ENCODE measurements around the gene DHRS1. TPM values are rescaled to one million over a fixed set of nuclear protein-coding genes. Genes with fewer than 3 reads are reported as not detected.
A peak's percentile ranks its signal among the peaks of the same experiment; 100 is the strongest.

Gene DHRS1
- total RNA-seq, 2 experiments from 2014 or later, result 31.6 to 33.4 TPM

DNA sequence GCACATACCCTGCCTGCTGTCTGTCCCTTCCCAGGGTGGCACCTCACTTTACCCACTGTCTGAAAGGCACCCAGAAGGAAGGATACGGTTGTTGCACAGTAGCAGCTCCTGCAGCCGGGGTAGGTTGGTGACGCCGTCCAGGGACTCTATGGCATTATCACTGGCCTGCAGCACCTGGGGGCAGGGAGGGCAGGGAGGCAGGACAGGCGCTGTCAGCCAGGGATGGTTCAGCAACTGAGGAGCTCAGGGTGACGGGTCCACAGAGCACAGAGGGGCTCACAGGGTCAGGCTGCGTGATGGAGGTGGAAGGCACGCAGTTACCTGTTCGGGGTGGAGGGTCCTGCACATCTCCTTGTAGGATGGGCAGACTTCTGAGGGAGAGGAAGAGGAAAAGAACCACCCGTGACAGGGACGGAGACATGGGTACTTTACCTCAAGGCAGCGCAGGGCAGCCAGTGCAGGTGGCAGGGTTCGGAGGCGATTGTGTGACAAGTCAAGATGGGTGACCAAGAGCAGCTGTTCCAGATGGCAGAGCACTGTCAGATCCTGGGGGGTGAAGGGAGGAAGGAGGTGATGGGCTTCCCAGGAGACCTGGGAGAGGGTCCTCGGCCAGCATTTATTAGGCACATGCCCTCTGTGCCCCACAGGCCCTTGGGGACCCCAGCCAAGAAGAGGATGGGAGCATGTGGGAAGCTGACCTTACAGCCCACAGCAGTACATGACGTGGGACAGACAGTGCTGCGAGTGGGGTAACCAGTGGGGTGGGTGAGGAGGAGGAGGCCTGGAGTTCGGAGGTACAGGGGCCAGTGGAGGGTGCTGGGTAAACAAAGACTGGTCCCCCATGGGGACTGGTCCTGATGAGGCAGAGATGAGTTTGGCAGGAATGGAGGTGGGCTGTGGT lies 33.0 kb downstream of the DHRS1 start:
- Mint-ChIP-seq H3K9me3 (no peaks in the 10 kb centered on the region), H3K4me3 (no peak overlapping the region), H3K27ac (no peak overlapping the region), H3K36me3 (ENCODE audit: low read depth) (peaks cover 18% of the 10 kb centered on the region), H3K27me3 (no peaks in the 10 kb centered on the region), H3K4me1 (peaks cover 14% of the 10 kb centered on the region)
- DNase-seq, result no peak
- CTCF ChIA-PET, result no interaction called here
- POLR2A ChIA-PET, result interaction anchor here (1.1 to 1.7 kb wide), 2 partner anchors 20 to 152 kb away, joined by 3 to 4 read pairs; partner anchors contain the start of genes DCAF11 and NRL

DNA sequence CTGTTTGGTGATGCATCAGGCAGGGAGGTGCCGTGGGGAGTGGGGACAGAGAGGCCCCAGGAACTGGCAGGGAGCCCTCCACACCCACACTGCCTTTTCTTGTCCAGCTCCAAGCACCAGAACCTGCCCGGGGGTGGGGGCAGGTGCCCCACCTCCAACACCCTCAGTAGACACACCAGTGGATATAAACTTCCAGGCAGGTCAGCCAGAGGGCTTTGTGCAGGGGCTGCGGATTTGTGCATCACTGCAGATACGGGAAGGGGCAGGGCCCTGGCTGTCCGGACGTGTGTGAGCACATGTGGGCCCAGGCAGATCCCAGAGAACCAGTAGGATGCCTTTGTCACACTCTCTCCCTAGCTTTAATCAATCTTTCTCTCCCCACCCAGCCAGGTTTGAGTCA lies 35.3 kb downstream of the DHRS1 start:
- no peaks in the 10 kb centered on the region for H3K9me3 Mint-ChIP-seq
- H3K4me3 Mint-ChIP-seq, result no peak overlapping the region
- no peaks in the 10 kb centered on the region for H3K27me3 Mint-ChIP-seq
- peak overlapping the region; percentile 31 for H3K27ac Mint-ChIP-seq
- H3K36me3 Mint-ChIP-seq (ENCODE audit: low read depth), result peaks cover 16% of the 10 kb centered on the region
- POLR2A ChIA-PET, result interaction anchor here (0.6 to 1.5 kb wide), 3 partner anchors 16 to 166 kb away, joined by 3 to 5 read pairs (median 3); partner anchors contain the start of genes CBLN3 and KHNYN
- H3K4me1 Mint-ChIP-seq, result no peaks in the 10 kb centered on the region
- no peak for DNase-seq
- CTCF ChIA-PET, result no interaction called here

- no peak for DNase-seq
- POLR2A ChIA-PET, result interaction anchor here (0.6 kb wide), 1 partner anchor 102 kb away, joined by 3 read pairs; no protein-coding TSS in a partner anchor
- Mint-ChIP-seq H3K27ac (no peak overlapping the region), H3K4me1 (no peaks in the 10 kb centered on the region), H3K4me3 (no peak overlapping the region), H3K27me3 (no peaks in the 10 kb centered on the region), H3K36me3 (ENCODE audit: low read depth) (peaks cover 14% of the 10 kb centered on the region), H3K9me3 (no peaks in the 10 kb centered on the region)
- CTCF ChIA-PET, result no interaction called here
Observed at GRCh38 chr14:24263848-24264247, 35.7 kb downstream of the DHRS1 start.

DNA sequence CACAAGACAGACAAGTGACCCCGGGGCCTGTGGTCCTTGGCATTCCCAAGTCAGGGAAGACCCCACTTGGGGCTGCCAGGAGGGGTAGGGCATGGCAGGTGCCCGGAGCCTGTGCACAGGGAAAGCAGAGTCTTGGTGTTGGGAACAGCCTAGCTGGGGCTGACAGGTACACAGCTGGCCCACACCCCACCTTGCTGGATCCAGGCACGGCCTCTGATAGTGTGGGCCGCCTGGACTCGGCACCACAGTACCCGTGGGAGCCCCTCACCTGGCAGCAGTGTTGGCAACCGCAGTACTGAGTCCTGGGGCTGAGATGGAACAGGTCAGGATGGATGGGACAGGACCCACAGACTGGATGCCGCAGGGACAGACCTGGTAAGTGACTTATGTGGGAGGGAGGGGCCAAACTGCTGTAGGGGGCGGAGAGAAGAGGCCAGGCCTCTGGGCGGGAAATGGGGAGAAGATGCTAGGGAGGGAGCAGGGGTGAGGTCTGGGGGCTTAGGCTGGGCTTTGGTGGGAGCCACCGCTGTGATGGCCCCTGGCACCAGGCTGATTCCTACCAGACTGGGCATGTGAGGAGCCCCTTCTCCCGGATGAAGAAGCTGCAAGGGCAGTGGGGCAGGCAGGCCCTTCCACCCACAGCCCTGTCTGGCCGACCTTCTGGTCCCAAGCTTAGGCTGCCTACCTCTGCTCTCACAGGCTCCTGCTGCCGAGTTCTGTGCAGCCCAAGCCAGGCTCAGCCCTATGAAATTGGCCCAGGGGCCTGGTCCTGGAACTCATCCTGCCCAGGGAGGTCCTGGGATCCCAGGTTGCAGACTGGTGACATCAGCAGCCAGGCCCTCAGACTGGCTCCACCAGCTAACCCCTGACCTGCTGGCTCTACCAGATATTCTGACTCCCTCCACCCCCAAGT lies 36.5 kb downstream of the DHRS1 start, which contains the start of gene TGM1:
Gene TGM1, minus strand, starts transcription at position 357 of the 913 bp plus-strand sequence. CDS start 825 bp downstream, outside the sequence.
- no peaks in the 10 kb centered on the region for H3K27me3 Mint-ChIP-seq
- no peak within 1 kb of the TSS for H3K4me3 Mint-ChIP-seq
- DNase-seq, result no peak
- H3K4me1 Mint-ChIP-seq, result no peaks in the 10 kb centered on the region
- no peaks in the 10 kb centered on the region for H3K9me3 Mint-ChIP-seq
- CTCF ChIA-PET, result interaction anchor here (1.9 kb wide), 1 partner anchor 8 kb away, joined by 6 read pairs; the partner anchor contains the start of gene RABGGTA
- peaks cover 14% of the 10 kb centered on the region for H3K36me3 Mint-ChIP-seq (ENCODE audit: low read depth)
- POLR2A ChIA-PET, result interaction anchor here (0.7 to 2.1 kb wide), 4 partner anchors 9 to 21 kb away, joined by 3 to 6 read pairs (median 4); partner anchors contain the start of genes RABGGTA and TINF2
- no peak within 1 kb of the TSS for H3K27ac Mint-ChIP-seq

DNA sequence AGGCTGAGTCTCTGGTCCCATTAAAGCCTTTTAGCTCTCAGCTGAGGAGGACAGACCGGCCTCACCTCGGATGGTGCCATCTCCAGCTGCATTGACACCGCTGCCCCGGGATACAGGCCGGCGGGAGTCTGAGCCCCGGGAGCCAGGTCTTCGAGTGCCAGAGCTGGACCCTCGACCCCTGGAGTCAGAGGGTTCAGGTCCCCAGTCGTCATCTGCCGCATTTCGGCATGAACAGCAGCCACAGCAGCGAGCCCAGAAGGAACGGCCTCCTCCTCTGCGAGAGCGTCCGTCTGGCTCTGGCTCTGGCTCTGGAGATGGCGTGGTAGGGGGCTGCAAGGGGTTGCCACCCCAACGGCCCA lies 37.6 kb downstream of the DHRS1 start:
- H3K4me1 Mint-ChIP-seq, result no peaks in the 10 kb centered on the region
- ChIA-PET POLR2A (interaction anchor here (1.1 to 2.1 kb wide), 3 partner anchors 10 to 20 kb away, joined by 3 to 6 read pairs (median 6); partner anchors contain the start of gene TINF2), CTCF (interaction anchor here (0.7 to 1.9 kb wide), 2 partner anchors 9 to 779 kb away, joined by 3 to 6 read pairs; partner anchors contain the start of gene RABGGTA)

GRCh38 chr14:24261256-24261968 lies 38.2 kb downstream of the DHRS1 start:
- ChIA-PET CTCF (interaction anchor here (0.7 to 1.9 kb wide), 2 partner anchors 10 to 778 kb away, joined by 3 to 6 read pairs; partner anchors contain the start of gene RABGGTA), POLR2A (interaction anchor here (0.7 to 2.1 kb wide), 4 partner anchors 9 to 19 kb away, joined by 3 to 6 read pairs (median 4); partner anchors contain the start of gene TINF2)
- Mint-ChIP-seq H3K27me3 (no peaks in the 10 kb centered on the region), H3K27ac (no peak overlapping the region), H3K9me3 (no peaks in the 10 kb centered on the region), H3K4me3 (no peak overlapping the region), H3K36me3 (ENCODE audit: low read depth) (peaks cover 8% of the 10 kb centered on the region), H3K4me1 (no peaks in the 10 kb centered on the region)
- no peak for DNase-seq

More for the DNA sequence above, 37.6 kb downstream of the DHRS1 start:
- H3K36me3 Mint-ChIP-seq (ENCODE audit: low read depth), result peaks cover 11% of the 10 kb centered on the region
- DNase-seq, result no peak
- no peak overlapping the region for H3K4me3 Mint-ChIP-seq
- no peak overlapping the region for H3K27ac Mint-ChIP-seq
- H3K27me3 Mint-ChIP-seq, result no peaks in the 10 kb centered on the region
- no peaks in the 10 kb centered on the region for H3K9me3 Mint-ChIP-seq

DNA sequence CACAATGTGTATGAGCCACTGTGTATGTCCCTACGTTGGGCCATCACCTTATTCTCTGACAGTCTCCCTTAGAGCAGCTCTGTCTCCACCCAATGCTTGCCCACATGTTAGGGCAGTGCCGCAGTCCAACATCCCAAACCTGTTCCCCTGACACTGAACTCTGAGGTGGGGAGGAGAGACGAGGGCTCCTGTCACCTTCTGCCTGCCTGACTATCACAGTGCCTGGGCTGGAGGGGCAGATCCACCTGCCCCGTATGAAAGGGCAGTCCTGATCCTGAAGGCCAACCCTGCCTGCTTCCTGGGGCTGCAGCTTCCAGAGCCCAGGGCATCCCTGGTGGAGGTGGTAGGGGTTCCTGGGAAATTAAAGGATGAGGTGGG lies 38.8 kb downstream of the DHRS1 start:
- CTCF ChIA-PET, result no interaction called here
- H3K27ac Mint-ChIP-seq, result no peak overlapping the region

GRCh38 chr14:24260026-24260779 lies 39.4 kb downstream of the DHRS1 start:
- Mint-ChIP-seq H3K27ac (no peak overlapping the region), H3K4me3 (no peak overlapping the region), H3K36me3 (ENCODE audit: low read depth) (peaks cover 8% of the 10 kb centered on the region), H3K9me3 (no peaks in the 10 kb centered on the region), H3K27me3 (no peaks in the 10 kb centered on the region), H3K4me1 (no peaks in the 10 kb centered on the region)
- CTCF ChIA-PET, result no interaction called here
- DNase-seq, result no peak
- POLR2A ChIA-PET, result interaction anchor here (0.7 kb wide), 1 partner anchor 13 kb away, joined by 3 read pairs; no protein-coding TSS in a partner anchor

More for the DNA sequence above, 38.8 kb downstream of the DHRS1 start:
- Mint-ChIP-seq H3K36me3 (ENCODE audit: low read depth) (peaks cover 5% of the 10 kb centered on the region), H3K4me3 (no peak overlapping the region), H3K4me1 (no peaks in the 10 kb centered on the region), H3K27me3 (no peaks in the 10 kb centered on the region), H3K9me3 (no peaks in the 10 kb centered on the region)
- DNase-seq, result no peak
- POLR2A ChIA-PET, result interaction anchor here (0.7 kb wide), 1 partner anchor 13 kb away, joined by 3 read pairs; no protein-coding TSS in a partner anchor

- H3K4me3 Mint-ChIP-seq, result no peak overlapping the region
- no peaks in the 10 kb centered on the region for H3K27me3 Mint-ChIP-seq
- CTCF ChIA-PET, result no interaction called here
- no peaks in the 10 kb centered on the region for H3K9me3 Mint-ChIP-seq
- POLR2A ChIA-PET, result interaction anchor here (1.5 kb wide), 1 partner anchor 45 kb away, joined by 3 read pairs; no protein-coding TSS in a partner anchor
- peaks cover 9% of the 10 kb centered on the region for H3K36me3 Mint-ChIP-seq (ENCODE audit: low read depth)
- DNase-seq, result no peak
- H3K27ac Mint-ChIP-seq, result no peak overlapping the region
- H3K4me1 Mint-ChIP-seq, result no peaks in the 10 kb centered on the region
Observed at GRCh38 chr14:24259282-24260025, 40.1 kb downstream of the DHRS1 start.

DNA sequence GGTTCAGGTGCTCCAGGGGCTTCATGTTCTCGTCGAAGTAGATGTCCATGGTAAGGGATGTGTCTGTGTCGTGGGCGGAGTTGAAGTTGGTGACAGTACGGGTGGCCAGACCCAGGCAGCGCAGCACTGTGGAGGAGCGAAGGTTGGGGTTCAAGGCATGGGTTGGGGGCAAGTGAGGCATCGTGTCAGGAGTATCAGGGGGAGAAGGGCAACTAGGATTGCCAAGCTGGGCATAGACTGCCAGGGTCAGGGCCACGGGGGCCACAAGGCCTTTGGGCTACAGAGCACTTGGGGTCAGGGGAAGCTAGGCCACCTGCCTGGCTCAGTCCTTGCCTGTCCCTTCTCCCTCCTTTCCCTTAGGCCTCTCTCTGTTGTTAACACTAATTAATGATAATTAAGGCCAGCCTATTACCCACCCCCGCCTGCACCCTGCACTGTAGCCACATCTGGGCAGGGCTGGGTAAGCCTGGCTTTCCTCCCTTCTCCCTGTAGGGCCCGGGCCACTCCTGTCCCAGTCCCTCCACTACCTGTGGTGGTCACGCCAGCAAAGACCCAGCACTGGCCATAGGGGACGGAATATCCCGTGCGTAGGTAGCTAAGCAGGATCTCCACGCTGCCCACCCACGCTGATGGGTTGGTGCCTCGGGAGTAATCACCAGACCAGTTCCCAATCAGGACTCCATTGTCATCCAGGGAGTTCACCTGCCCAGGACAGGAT lies 40.9 kb downstream of the DHRS1 start:
- CTCF ChIA-PET, result interaction anchor here (1.2 to 2.4 kb wide), 3 partner anchors 12 to 40 kb away, joined by 3 to 8 read pairs (median 3); partner anchors contain the start of genes RABGGTA and TINF2
- no peak overlapping the region for H3K27ac Mint-ChIP-seq
- H3K9me3 Mint-ChIP-seq, result no peaks in the 10 kb centered on the region
- no peak for DNase-seq
- H3K4me3 Mint-ChIP-seq, result no peak overlapping the region
- no peaks in the 10 kb centered on the region for H3K27me3 Mint-ChIP-seq
- peaks cover 9% of the 10 kb centered on the region for H3K36me3 Mint-ChIP-seq (ENCODE audit: low read depth)
- POLR2A ChIA-PET, result interaction anchor here (1.3 to 2.0 kb wide), 3 partner anchors 12 to 46 kb away, joined by 3 to 7 read pairs (median 3); partner anchors contain the start of gene RABGGTA
- no peaks in the 10 kb centered on the region for H3K4me1 Mint-ChIP-seq

Measured in activated CD4-positive, alpha-beta memory T cell treated with anti-CD3 and anti-CD28 coated beads, Interleukin-2, amount 10 ng/mL, durations not matched to agents 7 days and 5 days (primary cell).